ENCODE data around the gene CHRNE.
"Not testable (repeated sequence)": the region's sequence is repeated elsewhere in the genome, so short reads cannot be mapped to it uniquely, and the experiment has no call there.

The CHRNE gene

DNA sequence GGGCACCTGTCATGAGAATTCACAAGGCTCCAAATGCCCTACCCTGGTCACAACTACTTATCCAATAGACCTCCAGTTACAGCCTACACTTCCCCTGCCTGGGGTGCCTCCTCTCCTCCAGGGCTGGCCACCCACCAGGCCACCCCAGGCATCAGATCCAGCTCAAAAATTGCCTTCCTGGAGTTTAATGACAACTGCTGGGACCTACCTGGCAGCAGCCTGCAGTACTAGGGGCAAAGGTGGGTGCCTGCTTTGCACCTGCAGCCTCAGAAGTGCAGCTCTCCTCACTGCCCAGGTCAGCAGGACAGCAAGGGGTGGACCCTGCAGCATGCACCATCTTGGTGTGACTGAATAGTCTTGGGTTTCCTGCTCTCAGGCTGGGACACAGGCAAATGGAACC lies 32.8 kb upstream of the CHRNE start:
- Histone ChIP-seq H3K36me3 (replicated peaks) (peaks cover 23% of the 10 kb centered on the region), H3K4me1 (peaks cover 6% of the 10 kb centered on the region), H3K4me3 (no peak overlapping the region), H3K27me3 (ENCODE audit: low read depth) (no peaks in the 10 kb centered on the region), H3K9me3 (no peaks in the 10 kb centered on the region)
- in situ Hi-C loops (cut with MboI; ENCODE audit: low sequenced_read_pairs): no loop called here
- no peak for DNase-seq (ENCODE audit: low spot score in 2 of 2)

DNA sequence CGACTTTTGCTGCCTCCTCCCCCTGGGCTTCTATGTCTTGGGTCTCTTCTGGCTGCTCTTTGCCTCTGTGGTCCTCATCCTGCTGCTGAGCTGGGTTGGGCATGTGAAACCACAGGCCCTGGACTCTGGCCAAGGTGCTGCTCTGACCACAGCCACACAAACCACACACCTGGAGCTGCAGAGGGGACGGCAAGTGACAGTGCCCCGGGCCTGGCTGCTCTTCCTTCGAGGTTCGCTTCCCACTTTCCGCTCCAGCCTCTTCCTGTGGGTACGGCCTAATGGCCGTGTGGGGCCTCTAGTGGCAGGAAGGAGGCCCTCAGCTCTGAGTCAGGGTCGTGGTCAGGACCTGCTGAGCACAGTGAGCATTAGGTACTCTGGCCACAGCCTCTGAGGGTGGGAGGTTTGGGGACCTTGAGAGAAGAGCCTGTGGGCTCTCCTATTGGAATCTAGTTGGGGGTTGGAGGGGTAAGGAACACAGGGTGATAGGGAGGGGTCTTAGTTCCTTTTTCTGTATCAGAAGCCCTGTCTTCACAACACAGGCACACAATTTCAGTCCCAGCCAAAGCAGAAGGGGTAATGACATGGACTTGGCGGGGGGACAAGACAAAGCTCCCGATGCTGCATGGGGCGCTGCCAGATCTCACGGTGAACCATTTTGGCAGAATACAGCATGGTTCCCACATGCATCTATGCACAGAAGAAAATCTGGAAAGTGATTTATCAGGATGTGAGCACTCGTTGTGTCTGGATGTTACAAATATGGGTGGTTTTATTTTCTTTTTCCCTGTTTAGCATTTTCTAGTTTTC lies 31.5 kb upstream of the CHRNE start:
- H3K9me3 ChIP-seq: no peaks in the 10 kb centered on the region
- no peak for DNase-seq (ENCODE audit: low spot score in 2 of 2)
- no peaks in the 10 kb centered on the region for H3K27me3 ChIP-seq (ENCODE audit: low read depth)
- H3K4me1 ChIP-seq: peaks cover 6% of the 10 kb centered on the region
- in situ Hi-C loops (cut with MboI; ENCODE audit: low sequenced_read_pairs): no loop called here
- H3K36me3 ChIP-seq (replicated peaks): peaks cover 23% of the 10 kb centered on the region
- H3K4me3 ChIP-seq: no peak overlapping the region

DNA sequence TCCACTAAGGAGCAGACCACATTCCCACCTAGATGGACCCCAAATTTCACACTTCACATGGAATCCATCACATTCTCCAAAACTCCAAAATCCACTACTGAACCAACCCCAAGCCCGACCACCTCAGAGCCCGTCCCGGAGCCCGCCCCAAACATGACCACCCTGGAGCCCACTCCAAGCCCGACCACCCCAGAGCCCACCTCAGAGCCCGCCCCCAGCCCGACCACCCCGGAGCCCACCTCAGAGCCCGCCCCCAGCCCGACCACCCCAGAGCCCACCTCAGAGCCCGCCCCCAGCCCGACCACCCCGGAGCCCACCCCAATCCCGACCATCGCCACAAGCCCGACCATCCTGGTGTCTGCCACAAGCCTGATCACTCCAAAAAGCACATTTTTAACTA lies 30.7 kb upstream of the CHRNE start:
- Histone ChIP-seq H3K4me1 (peaks cover 3% of the 10 kb centered on the region), H3K36me3 (replicated peaks) (peaks cover 21% of the 10 kb centered on the region), H3K4me3 (no peak overlapping the region), H3K9me3 (no peaks in the 10 kb centered on the region), H3K27me3 (ENCODE audit: low read depth) (no peaks in the 10 kb centered on the region)
- in situ Hi-C loops (cut with MboI; ENCODE audit: low sequenced_read_pairs): no loop called here
- no peak for DNase-seq (ENCODE audit: low spot score in 2 of 2)

DNA sequence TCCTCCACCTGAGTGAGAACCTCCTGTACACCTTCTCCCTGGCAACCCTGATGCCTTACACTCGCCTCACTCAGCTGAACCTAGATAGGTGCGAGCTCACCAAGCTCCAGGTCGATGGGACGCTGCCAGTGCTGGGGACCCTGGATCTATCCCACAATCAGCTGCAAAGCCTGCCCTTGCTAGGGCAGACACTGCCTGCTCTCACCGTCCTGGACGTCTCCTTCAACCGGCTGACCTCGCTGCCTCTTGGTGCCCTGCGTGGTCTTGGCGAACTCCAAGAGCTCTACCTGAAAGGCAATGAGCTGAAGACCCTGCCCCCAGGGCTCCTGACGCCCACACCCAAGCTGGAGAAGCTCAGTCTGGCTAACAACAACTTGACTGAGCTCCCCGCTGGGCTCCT lies 29.9 kb upstream of the CHRNE start:
- Histone ChIP-seq H3K27me3 (ENCODE audit: low read depth) (no peaks in the 10 kb centered on the region), H3K4me1 (no peaks in the 10 kb centered on the region), H3K9me3 (no peaks in the 10 kb centered on the region), H3K36me3 (replicated peaks) (peaks cover 12% of the 10 kb centered on the region), H3K4me3 (no peak overlapping the region)
- in situ Hi-C loops (cut with MboI; ENCODE audit: low sequenced_read_pairs): no loop called here
- no peak for DNase-seq (ENCODE audit: low spot score in 2 of 2)

DNA sequence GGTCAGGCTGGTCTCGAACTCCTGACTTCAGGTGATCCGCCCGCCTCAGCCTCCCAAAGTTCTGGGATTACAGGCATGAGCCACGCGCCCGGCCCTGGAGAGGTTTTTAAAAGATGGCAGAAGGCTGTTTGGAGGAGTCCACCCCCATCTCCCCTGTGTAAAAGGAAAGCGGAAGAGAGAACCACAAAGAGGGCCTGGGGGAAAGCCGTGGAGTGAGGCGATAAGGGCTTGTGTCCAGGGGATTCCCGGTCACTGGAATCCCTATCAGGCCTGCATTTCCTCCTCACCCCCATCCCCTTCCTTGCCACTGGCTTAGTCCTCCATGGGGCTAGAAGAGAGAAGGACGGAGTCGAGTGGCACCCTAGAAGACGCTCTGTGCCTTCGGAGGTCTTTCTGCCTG lies 29.1 kb upstream of the CHRNE start, which contains the start of gene GP1BA:
Gene GP1BA, plus strand, starts transcription at position 315 of the 400 bp plus-strand sequence. CDS start 328 bp downstream, outside the sequence.
- H3K9me3 ChIP-seq: no peaks in the 10 kb centered on the region
- H3K27me3 ChIP-seq (ENCODE audit: low read depth): no peaks in the 10 kb centered on the region
- no peaks in the 10 kb centered on the region for H3K4me1 ChIP-seq
- peaks cover 4% of the 10 kb centered on the region; the same call in 1 of the 2 replicates for H3K36me3 ChIP-seq (replicated peaks)
- no peak for DNase-seq (ENCODE audit: low spot score in 2 of 2)
- in situ Hi-C loops (cut with MboI; ENCODE audit: low sequenced_read_pairs): no loop called here
- no peak within 1 kb of the TSS for H3K4me3 ChIP-seq

DNA sequence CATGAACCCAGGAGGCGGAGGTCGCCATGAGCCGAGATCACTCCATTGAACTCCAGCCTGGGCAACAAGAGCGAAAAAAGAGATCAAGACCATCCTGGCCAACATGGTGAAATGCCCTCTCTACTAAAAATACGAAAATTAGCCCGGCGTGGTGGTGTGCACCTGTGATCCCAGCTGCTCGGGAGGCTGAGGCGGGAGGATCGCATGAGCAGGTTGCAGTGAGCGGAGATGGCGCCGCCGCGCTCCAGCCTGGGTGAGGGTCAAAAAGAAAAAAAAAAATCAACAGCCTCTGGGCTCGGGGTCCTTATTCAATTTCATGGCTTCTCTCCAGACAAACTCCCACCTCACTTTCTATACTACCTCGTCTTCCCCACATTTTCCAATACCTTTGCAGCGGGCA lies 26.0 kb upstream of the CHRNE start:
- in situ Hi-C loops (cut with MboI; ENCODE audit: low sequenced_read_pairs): no loop called here
- Histone ChIP-seq H3K4me3 (no peak overlapping the region), H3K4me1 (no peaks in the 10 kb centered on the region), H3K27me3 (ENCODE audit: low read depth) (no peaks in the 10 kb centered on the region), H3K36me3 (replicated peaks) (no peaks in the 10 kb centered on the region), H3K9me3 (no peaks in the 10 kb centered on the region)
- DNase-seq (ENCODE audit: low spot score in 2 of 2): no peak

DNA sequence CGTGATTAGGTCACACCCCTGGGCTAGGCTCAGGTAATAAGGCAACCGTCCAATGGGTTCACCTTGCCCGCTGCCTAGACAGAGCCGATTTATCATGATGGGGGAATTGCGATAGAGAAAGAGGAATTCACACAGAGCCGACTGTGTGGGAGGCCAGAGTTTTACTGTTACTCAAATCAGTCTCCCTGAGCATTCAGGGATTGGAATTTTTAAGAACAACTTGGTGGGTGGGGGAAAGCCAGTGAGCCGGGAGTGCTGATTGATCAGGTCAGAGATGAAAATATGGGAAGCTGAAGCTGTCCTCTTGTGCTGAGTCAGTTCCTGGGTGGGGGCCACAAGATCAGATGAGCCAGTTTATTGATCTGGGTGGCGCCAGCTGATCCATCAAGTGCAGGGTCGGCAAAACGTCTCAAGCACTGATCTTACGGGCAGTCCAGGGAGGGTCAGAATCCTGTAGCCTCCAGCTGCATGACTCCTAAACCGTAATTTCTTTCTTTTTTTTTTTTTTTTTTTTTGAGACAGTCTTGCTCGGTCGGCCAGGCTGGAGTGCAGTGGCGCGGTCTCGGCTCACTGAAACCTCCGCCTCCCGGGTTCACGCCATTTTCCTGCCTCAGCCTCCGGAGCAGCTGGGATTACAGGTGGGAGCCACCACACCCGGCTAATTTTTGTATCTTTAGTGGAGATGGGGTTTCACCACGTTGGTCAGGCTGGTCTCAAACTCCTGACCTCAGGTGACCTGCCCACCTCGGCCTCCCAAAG lies 23.9 kb upstream of the CHRNE start:
- DNase-seq (ENCODE audit: low spot score in 2 of 2); H3K4me3 ChIP-seq; H3K36me3 ChIP-seq (replicated peaks); H3K9me3 ChIP-seq; H3K4me1 ChIP-seq; in situ Hi-C loops (cut with MboI; ENCODE audit: low sequenced_read_pairs); H3K27me3 ChIP-seq (ENCODE audit: low read depth): not testable (repeated sequence)

DNA sequence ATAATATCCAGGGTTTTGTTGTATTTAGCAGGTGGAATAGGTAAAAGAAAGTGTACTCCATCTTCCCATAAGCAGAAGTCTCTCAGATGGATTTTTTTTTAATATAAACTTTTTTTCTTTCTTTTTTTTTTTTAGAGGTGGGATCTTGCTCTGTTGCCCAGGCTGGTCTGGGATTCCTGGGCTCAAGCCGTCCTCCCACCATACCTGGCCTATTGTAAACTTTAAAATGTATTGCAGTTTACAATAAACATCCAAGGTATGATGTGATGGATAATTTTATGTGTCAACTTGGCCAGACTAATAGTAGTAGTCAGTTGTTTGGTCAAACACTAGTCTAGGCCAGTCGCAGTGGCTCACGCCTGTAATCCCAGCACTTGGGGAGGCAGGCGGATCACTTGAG lies 18.4 kb upstream of the CHRNE start:
- Histone ChIP-seq H3K36me3 (replicated peaks) (no peaks in the 10 kb centered on the region), H3K27me3 (ENCODE audit: low read depth) (no peaks in the 10 kb centered on the region), H3K4me1 (peaks cover under 1% of the 10 kb centered on the region; the same call in 1 of the 2 replicates), H3K9me3 (no peaks in the 10 kb centered on the region), H3K4me3 (no peak overlapping the region)
- no peak for DNase-seq (ENCODE audit: low spot score in 2 of 2)
- in situ Hi-C loops (cut with MboI; ENCODE audit: low sequenced_read_pairs): no loop called here

DNA sequence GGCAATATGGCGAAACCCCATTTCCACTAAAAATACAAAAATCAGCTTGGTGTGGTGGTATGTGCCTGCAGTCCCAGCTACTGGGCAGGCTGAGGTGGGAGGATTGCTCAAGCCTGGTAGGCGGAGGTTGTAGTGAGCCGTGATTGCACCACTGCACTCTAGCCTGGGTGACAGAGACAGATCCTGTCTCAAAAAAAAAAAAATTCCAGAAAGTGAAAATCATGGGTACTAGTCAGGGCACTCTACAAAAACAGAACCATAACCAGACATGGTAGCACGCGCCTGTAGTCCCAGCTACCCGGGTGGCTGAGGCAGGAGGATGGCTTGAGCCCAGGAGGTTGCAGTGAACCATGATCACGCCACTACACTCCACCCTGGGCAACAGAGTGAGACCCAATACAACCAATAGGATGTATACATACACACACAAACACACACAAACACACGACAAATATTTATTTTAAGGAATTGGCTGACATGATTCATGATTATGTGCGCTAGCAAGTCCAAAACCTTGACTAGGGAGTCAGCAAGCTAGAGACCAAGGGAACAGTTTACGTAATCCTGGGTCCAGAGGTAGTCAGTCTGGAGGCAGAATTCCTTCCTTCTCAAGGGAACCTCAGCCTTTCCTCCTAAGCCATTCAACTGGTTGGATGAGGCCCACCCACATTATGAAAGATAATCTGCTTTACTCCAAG lies 17.6 kb upstream of the CHRNE start:
- in situ Hi-C loops (cut with MboI; ENCODE audit: low sequenced_read_pairs): no loop called here
- H3K9me3 ChIP-seq: no peaks in the 10 kb centered on the region
- no peak overlapping the region for H3K4me3 ChIP-seq
- H3K36me3 ChIP-seq (replicated peaks): no peaks in the 10 kb centered on the region
- H3K4me1 ChIP-seq: peaks cover 3% of the 10 kb centered on the region; the same call in 1 of the 2 replicates
- no peak for DNase-seq (ENCODE audit: low spot score in 2 of 2)
- H3K27me3 ChIP-seq (ENCODE audit: low read depth): no peaks in the 10 kb centered on the region

DNA sequence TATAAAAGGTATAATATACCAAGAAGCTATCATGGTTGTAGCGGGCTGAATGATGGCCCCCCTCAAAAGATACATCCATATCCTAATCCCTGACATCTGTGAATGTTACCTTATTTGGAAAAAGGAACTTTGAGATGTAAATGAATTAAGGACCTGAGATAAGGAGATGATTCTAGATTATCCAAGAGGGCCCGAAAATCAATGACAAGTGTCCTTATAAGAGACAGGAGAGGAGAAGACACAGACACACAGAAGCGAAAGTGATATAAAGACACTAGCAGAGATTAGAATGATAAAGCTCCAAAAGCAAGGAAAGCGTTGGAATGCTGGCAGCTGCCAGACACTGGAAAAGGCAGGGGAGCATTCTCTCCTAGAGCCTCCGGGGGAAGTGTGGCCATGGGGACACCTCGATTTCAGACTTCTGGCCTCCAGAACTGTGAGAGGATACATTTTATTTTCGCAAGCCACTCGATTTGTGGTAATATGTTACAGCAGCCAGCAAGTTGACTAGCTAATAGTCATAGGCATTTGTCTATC lies 16.7 kb upstream of the CHRNE start:
- no peaks in the 10 kb centered on the region for H3K9me3 ChIP-seq
- in situ Hi-C loops (cut with MboI; ENCODE audit: low sequenced_read_pairs): loop anchor here (10.0 kb wide), 1 partner anchor 145 kb away; no protein-coding TSS in a partner anchor
- no peaks in the 10 kb centered on the region for H3K27me3 ChIP-seq (ENCODE audit: low read depth)
- peaks cover 3% of the 10 kb centered on the region; the same call in 1 of the 2 replicates for H3K4me1 ChIP-seq
- no peak overlapping the region for H3K4me3 ChIP-seq
- no peaks in the 10 kb centered on the region for H3K36me3 ChIP-seq (replicated peaks)
- DNase-seq (ENCODE audit: low spot score in 2 of 2): no peak

DNA sequence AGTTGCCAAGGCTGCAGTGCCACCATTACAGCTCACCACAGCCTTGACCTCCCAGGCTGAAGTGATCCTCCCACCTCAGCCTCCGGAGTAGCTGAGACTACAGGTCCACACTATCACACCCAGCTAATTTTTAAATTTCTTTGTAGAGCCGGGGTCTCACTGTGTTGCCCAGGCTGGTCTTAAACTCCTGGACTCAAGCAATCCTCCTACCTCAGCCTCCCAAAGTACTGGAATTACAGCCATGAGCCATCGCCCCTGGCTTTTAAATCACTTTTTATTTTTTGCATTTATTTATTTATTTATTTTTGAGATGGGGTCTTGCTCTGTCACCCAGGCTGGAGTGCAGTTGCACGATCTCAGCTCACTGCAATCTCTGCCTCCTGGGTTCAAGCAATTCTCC lies 11.7 kb upstream of the CHRNE start:
- H3K9me3 ChIP-seq; H3K4me1 ChIP-seq; H3K4me3 ChIP-seq; DNase-seq (ENCODE audit: low spot score in 2 of 2); H3K36me3 ChIP-seq (replicated peaks); H3K27me3 ChIP-seq (ENCODE audit: low read depth): not testable (repeated sequence)
- in situ Hi-C loops (cut with MboI; ENCODE audit: low sequenced_read_pairs): loop anchor here (10.0 kb wide), 1 partner anchor 150 kb away; no protein-coding TSS in a partner anchor

DNA sequence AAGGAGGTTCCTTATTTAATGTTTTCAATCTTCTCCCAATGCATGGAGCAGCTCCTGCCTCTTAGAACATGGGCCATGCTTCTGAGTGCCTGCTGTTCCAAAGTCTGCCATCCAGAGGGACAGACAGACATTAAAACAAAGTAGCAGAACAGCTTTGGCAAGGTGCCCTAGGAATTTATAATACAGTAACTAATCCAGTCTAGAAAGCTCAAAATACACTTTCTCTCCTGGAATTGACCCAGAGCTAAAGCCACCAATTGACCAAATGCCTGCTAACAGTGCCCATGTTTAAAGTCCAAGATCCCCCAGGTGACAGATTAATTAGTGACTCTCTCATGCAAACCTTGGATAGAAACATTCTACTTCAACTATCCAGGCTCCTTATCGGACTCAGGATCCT lies 11.1 kb upstream of the CHRNE start:
- peaks cover 3% of the 10 kb centered on the region; the same call in 1 of the 2 replicates for H3K4me1 ChIP-seq
- in situ Hi-C loops (cut with MboI; ENCODE audit: low sequenced_read_pairs): loop anchor here (10.0 kb wide), 1 partner anchor 151 kb away; no protein-coding TSS in a partner anchor

DNA sequence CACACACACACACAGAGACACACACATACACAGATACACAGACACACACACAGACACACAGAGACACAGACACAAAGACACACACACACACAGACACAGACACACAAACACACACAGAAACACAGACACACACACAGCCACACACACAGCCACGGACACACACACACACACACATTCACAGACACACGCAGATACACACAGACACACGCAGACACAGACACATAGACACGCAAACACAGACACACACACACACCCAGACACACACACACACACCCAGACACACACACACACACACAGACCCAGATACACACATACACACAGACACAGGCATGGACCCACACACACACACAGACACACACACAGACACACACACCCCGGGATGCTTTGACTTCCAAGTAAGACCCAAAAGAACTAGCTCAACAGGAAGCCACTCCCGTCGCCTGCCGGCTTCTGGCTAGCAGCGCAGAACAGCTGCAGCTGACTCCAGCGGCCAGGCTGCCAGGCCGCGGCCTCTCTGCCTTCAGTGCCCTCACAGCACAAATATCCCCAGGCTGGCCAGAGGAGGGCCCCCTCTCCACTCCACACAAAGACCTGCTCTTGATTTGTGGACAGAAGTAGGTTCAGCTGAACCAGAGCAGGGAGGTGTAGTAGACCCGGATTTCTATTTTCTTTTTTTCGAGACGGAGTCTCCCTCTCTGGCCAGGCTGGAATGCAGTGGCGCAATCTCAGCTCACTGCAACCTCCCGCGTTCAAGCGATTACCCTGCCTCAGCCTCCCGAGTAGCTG lies 6.0 kb upstream of the CHRNE start:
- Histone ChIP-seq H3K4me3 (no peak overlapping the region), H3K4me1 (no peaks in the 10 kb centered on the region), H3K36me3 (replicated peaks) (no peaks in the 10 kb centered on the region), H3K27me3 (ENCODE audit: low read depth) (no peaks in the 10 kb centered on the region), H3K9me3 (no peaks in the 10 kb centered on the region)
- peak; percentile 73 to 87 for DNase-seq (ENCODE audit: low spot score in 2 of 2)
- in situ Hi-C loops (cut with MboI; ENCODE audit: low sequenced_read_pairs): no loop called here

More for the DNA sequence above, 11.1 kb upstream of the CHRNE start:
- DNase-seq (ENCODE audit: low spot score in 2 of 2): no peak
- Histone ChIP-seq H3K27me3 (ENCODE audit: low read depth) (no peaks in the 10 kb centered on the region), H3K36me3 (replicated peaks) (no peaks in the 10 kb centered on the region), H3K9me3 (no peaks in the 10 kb centered on the region), H3K4me3 (no peak overlapping the region)
